ENCODE results near the gene MLH1. TPM values are rescaled to one million over a fixed set of nuclear protein-coding genes. Genes with fewer than 3 reads are reported as not detected.
"Not testable (repeated sequence)": the region's sequence is repeated elsewhere in the genome, so short reads cannot be mapped to it uniquely, and the experiment has no call there.

Gene MLH1
- polyA plus RNA-seq, 1 donor = 27.4 TPM

- H3K36me3 ChIP-seq (ENCODE audit: control insufficient read depth, insufficient read depth, low read length) = no peaks in the 10 kb centered on the region
- H3K4me1 ChIP-seq (ENCODE audit: control insufficient read depth, insufficient read depth, low read length) = peaks cover 14% of the 10 kb centered on the region
- peak in 1 of 2 donors; percentile 11 for DNase-seq
- WGBS (ENCODE audit: insufficient coverage, low lambda C conversion rate) = no CpG with 5 or more reads among the region's 1 CpG
- H3K9me3 ChIP-seq (ENCODE audit: control insufficient read depth, low read depth, low read length) = no peaks in the 10 kb centered on the region
- no peak overlapping the region for H3K27ac ChIP-seq (ENCODE audit: low read length)
- H3K4me3 ChIP-seq (ENCODE audit: low read length) = no peak overlapping the region
- H3K27me3 ChIP-seq (ENCODE audit: control insufficient read depth, insufficient read depth, low read length) = no peaks in the 10 kb centered on the region
Observed at GRCh38 chr3:36957063-36957462, 36.3 kb upstream of the MLH1 start.

- Histone ChIP-seq H3K36me3 (ENCODE audit: control insufficient read depth, insufficient read depth, low read length) (no peaks in the 10 kb centered on the region), H3K27me3 (ENCODE audit: control insufficient read depth, insufficient read depth, low read length) (no peaks in the 10 kb centered on the region), H3K4me3 (ENCODE audit: low read length) (no peak overlapping the region), H3K27ac (ENCODE audit: low read length) (peak overlapping the region; percentile 70), H3K4me1 (ENCODE audit: control insufficient read depth, insufficient read depth, low read length) (peaks cover 14% of the 10 kb centered on the region), H3K9me3 (ENCODE audit: control insufficient read depth, low read depth, low read length) (no peaks in the 10 kb centered on the region)
- 80% methylated on average over 1 of the region's 3 CpGs for WGBS (ENCODE audit: insufficient coverage, low lambda C conversion rate)
- DNase-seq = peak; percentile 66 to 78
Observed at GRCh38 chr3:36957862-36958686, 35.2 kb upstream of the MLH1 start.

GRCh38 chr3:36959821-36960220 lies 33.5 kb upstream of the MLH1 start:
- Histone ChIP-seq H3K36me3 (ENCODE audit: control insufficient read depth, insufficient read depth, low read length) (no peaks in the 10 kb centered on the region), H3K4me3 (ENCODE audit: low read length) (no peak overlapping the region), H3K27me3 (ENCODE audit: control insufficient read depth, insufficient read depth, low read length) (no peaks in the 10 kb centered on the region), H3K4me1 (ENCODE audit: control insufficient read depth, insufficient read depth, low read length) (peaks cover 10% of the 10 kb centered on the region), H3K9me3 (ENCODE audit: control insufficient read depth, low read depth, low read length) (no peaks in the 10 kb centered on the region), H3K27ac (ENCODE audit: low read length) (no peak overlapping the region)
- WGBS (ENCODE audit: insufficient coverage, low lambda C conversion rate) = no CpG with 5 or more reads among the region's 2 CpGs
- DNase-seq = no peak

DNA sequence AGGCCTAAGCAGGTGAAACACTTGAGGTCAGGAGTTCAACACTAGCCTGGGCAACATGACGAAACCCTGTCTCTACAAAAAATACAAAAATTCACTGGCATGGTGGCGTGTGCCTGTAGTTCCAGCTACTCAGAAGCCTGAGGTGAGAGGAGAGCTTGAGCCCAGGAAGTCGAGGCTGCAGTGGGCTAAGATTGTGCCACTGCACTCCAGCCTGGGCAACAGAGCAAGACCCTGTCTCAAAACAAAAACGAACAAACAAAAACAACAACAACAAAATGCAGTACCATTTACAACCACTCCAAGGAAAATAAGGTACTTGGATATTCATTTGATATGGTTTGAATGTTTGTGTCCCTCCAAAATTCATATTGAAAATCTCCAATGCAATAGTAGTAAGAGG lies 32.8 kb upstream of the MLH1 start:
- H3K9me3 ChIP-seq (ENCODE audit: control insufficient read depth, low read depth, low read length) = no peaks in the 10 kb centered on the region
- no peak overlapping the region for H3K27ac ChIP-seq (ENCODE audit: low read length)
- peaks cover 7% of the 10 kb centered on the region for H3K4me1 ChIP-seq (ENCODE audit: control insufficient read depth, insufficient read depth, low read length)
- no peak for DNase-seq
- H3K36me3 ChIP-seq (ENCODE audit: control insufficient read depth, insufficient read depth, low read length) = no peaks in the 10 kb centered on the region
- no peak overlapping the region for H3K4me3 ChIP-seq (ENCODE audit: low read length)
- 100% methylated on average over 1 of the region's 4 CpGs for WGBS (ENCODE audit: insufficient coverage, low lambda C conversion rate)
- H3K27me3 ChIP-seq (ENCODE audit: control insufficient read depth, insufficient read depth, low read length) = no peaks in the 10 kb centered on the region

- not testable (repeated sequence) for H3K27ac ChIP-seq (ENCODE audit: low read length); H3K4me1 ChIP-seq (ENCODE audit: control insufficient read depth, insufficient read depth, low read length); DNase-seq; H3K4me3 ChIP-seq (ENCODE audit: low read length); H3K9me3 ChIP-seq (ENCODE audit: control insufficient read depth, low read depth, low read length); H3K36me3 ChIP-seq (ENCODE audit: control insufficient read depth, insufficient read depth, low read length); H3K27me3 ChIP-seq (ENCODE audit: control insufficient read depth, insufficient read depth, low read length)
- no CpG with 5 or more reads among the region's 7 CpGs for WGBS (ENCODE audit: insufficient coverage, low lambda C conversion rate)
Observed at GRCh38 chr3:36963008-36963407, 30.3 kb upstream of the MLH1 start.

- Histone ChIP-seq H3K36me3 (ENCODE audit: control insufficient read depth, insufficient read depth, low read length) (no peaks in the 10 kb centered on the region), H3K27me3 (ENCODE audit: control insufficient read depth, insufficient read depth, low read length) (no peaks in the 10 kb centered on the region), H3K9me3 (ENCODE audit: control insufficient read depth, low read depth, low read length) (no peaks in the 10 kb centered on the region), H3K4me1 (ENCODE audit: control insufficient read depth, insufficient read depth, low read length) (peaks cover 6% of the 10 kb centered on the region), H3K27ac (ENCODE audit: low read length) (no peak overlapping the region), H3K4me3 (ENCODE audit: low read length) (no peak overlapping the region)
- DNase-seq = no peak
- WGBS (ENCODE audit: insufficient coverage, low lambda C conversion rate) = no CpG with 5 or more reads among the region's 1 CpG
Observed at GRCh38 chr3:36964331-36964730, 29.0 kb upstream of the MLH1 start.

GRCh38 chr3:36964817-36965216 lies 28.5 kb upstream of the MLH1 start:
- peaks cover 7% of the 10 kb centered on the region for H3K4me1 ChIP-seq (ENCODE audit: control insufficient read depth, insufficient read depth, low read length)
- no peak overlapping the region for H3K4me3 ChIP-seq (ENCODE audit: low read length)
- H3K27me3 ChIP-seq (ENCODE audit: control insufficient read depth, insufficient read depth, low read length) = no peaks in the 10 kb centered on the region
- DNase-seq = no peak
- H3K27ac ChIP-seq (ENCODE audit: low read length) = no peak overlapping the region
- H3K36me3 ChIP-seq (ENCODE audit: control insufficient read depth, insufficient read depth, low read length) = no peaks in the 10 kb centered on the region
- no peaks in the 10 kb centered on the region for H3K9me3 ChIP-seq (ENCODE audit: control insufficient read depth, low read depth, low read length)

GRCh38 chr3:36965440-36965839 lies 27.9 kb upstream of the MLH1 start:
- no peaks in the 10 kb centered on the region for H3K36me3 ChIP-seq (ENCODE audit: control insufficient read depth, insufficient read depth, low read length)
- no peak overlapping the region for H3K27ac ChIP-seq (ENCODE audit: low read length)
- DNase-seq = peak in 1 of 2 donors; percentile 39
- no peaks in the 10 kb centered on the region for H3K27me3 ChIP-seq (ENCODE audit: control insufficient read depth, insufficient read depth, low read length)
- H3K4me3 ChIP-seq (ENCODE audit: low read length) = no peak overlapping the region
- H3K9me3 ChIP-seq (ENCODE audit: control insufficient read depth, low read depth, low read length) = no peaks in the 10 kb centered on the region
- no CpG with 5 or more reads among the region's 3 CpGs for WGBS (ENCODE audit: insufficient coverage, low lambda C conversion rate)
- H3K4me1 ChIP-seq (ENCODE audit: control insufficient read depth, insufficient read depth, low read length) = peaks cover 7% of the 10 kb centered on the region

- H3K27ac ChIP-seq (ENCODE audit: low read length) = peak overlapping the region; percentile 46
- 83% methylated on average over 2 of the region's 4 CpGs for WGBS (ENCODE audit: insufficient coverage, low lambda C conversion rate)
Observed at GRCh38 chr3:36969085-36969484, 24.2 kb upstream of the MLH1 start.

DNA sequence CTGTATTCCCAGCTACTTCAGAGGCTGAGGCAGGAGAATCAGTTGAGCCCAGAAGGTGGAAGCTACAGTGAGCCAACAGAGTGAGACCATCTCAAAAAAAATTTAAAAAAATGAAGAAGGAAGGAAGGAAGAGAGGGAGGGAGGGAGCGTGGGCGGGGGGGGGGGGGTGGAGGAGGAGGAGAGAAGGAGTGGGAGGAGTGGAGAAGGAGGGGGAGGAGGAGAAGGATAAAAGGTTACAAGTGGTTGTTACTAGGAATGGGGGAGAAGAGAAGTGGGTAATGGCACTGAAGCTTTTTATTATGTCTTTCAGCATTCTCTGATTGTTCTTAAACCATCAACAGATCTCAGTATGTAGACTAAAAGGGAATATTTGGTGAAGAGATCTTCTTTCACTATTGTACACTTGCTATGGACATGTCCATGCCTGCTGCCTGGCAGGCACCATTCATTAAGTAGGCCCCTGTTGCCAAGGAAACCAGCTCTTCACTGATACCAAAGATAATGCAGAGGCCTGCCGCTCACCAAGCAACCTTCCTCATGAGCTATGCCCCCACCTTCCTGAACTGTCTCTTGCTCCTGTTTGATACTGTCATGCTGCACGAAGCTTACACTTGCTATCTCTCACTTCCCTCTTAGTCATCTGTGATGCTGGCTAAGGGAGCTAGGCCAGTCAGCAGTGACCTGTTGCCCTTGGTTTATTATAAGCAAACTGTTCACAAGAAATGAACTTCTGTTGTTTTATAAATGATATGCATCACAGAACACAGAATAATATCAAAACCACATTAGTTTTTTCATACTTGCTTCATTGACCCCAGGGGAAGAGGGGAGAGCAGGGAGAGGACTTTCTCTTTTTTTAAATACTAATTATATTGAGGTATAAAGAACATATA lies 23.5 kb upstream of the MLH1 start:
- peak; percentile 90 for DNase-seq
- Histone ChIP-seq H3K9me3 (ENCODE audit: control insufficient read depth, low read depth, low read length) (no peaks in the 10 kb centered on the region), H3K27me3 (ENCODE audit: control insufficient read depth, insufficient read depth, low read length) (no peaks in the 10 kb centered on the region), H3K27ac (ENCODE audit: low read length) (peak overlapping the region; percentile 59), H3K4me1 (ENCODE audit: control insufficient read depth, insufficient read depth, low read length) (peaks cover 7% of the 10 kb centered on the region), H3K4me3 (ENCODE audit: low read length) (no peak overlapping the region), H3K36me3 (ENCODE audit: control insufficient read depth, insufficient read depth, low read length) (no peaks in the 10 kb centered on the region)
- WGBS (ENCODE audit: insufficient coverage, low lambda C conversion rate) = no CpG with 5 or more reads among the region's 4 CpGs

More at GRCh38 chr3:36969085-36969484, 24.2 kb upstream of the MLH1 start:
- Histone ChIP-seq H3K9me3 (ENCODE audit: control insufficient read depth, low read depth, low read length) (no peaks in the 10 kb centered on the region), H3K4me1 (ENCODE audit: control insufficient read depth, insufficient read depth, low read length) (peaks cover 7% of the 10 kb centered on the region), H3K4me3 (ENCODE audit: low read length) (no peak overlapping the region), H3K36me3 (ENCODE audit: control insufficient read depth, insufficient read depth, low read length) (no peaks in the 10 kb centered on the region), H3K27me3 (ENCODE audit: control insufficient read depth, insufficient read depth, low read length) (no peaks in the 10 kb centered on the region)
- DNase-seq = no peak
